Esophagus squamous epithelium (tissue), 5 donors: Measurements from ENCODE around the gene CCDC134. TPM values are rescaled to one million over a fixed set of nuclear protein-coding genes. Genes with fewer than 3 reads are reported as not detected.

Experiments
- DNase-seq: peaks from one replicate; lab custom pipeline; 2025; lab: John Stamatoyannopoulos, UW
- H3K27ac ChIP-seq, 4 donors: fragments of 200-600 bp; sonication (generic); one replicate each; pipeline ENCODE4 v1.5.1; 2016 to 2019; ENCODE audit warnings: mild to moderate bottlenecking in 1 of 4
- H3K27me3 ChIP-seq, 4 donors: fragments of 200-600 bp; sonication (generic); 1 replicate in 3 of 4; 2 replicates in 1 of 4; pipeline versions ENCODE4 v1.5.1 to v1.6.0; 2017 to 2021; ENCODE audit warnings: antibody characterized with exemption in 1 of 4
- H3K36me3 ChIP-seq, 3 donors: fragments of 200-600 bp; sonication (generic); one replicate each; pipeline ENCODE4 v1.5.1; 2016 to 2019
- H3K4me1 ChIP-seq, 3 donors: fragments of 200-600 bp; sonication (generic); one replicate each; pipeline ENCODE4 v1.5.1; 2017 to 2019
- H3K4me3 ChIP-seq, 4 donors: fragments of 200-600 bp; sonication (generic); 1 replicate in 3 of 4; 2 replicates in 1 of 4; pipeline ENCODE4 v1.5.1; 2016 to 2019; ENCODE audit warnings: mild to moderate bottlenecking in 2 of 4, moderate library complexity in 1 of 4
- H3K9me3 ChIP-seq, 3 donors: fragments of 200-600 bp; sonication (generic); one replicate each; pipeline ENCODE4 v1.5.1; 2016 to 2019
- CTCF ChIP-seq, 6 experiments: fragments of 450-650 bp in 4 of 6; fragments of 200-600 bp in 2 of 6; sonication (generic) in 2 of 6; IDR thresholded peaks; one replicate each; pipeline ENCODE4 v1.5.1; 2016 to 2019; ENCODE audit warnings: antibody characterized with exemption in 6 of 6, mild to moderate bottlenecking in 4 of 6, moderate library complexity in 4 of 6
- POLR2A ChIP-seq, 4 donors: fragments of 450-650 bp; IDR thresholded peaks; one replicate each; pipeline ENCODE4 v1.6.1; 2017; ENCODE audit warnings: antibody characterized with exemption in 4 of 4, mild to moderate bottlenecking in 4 of 4, moderate library complexity in 3 of 4
- WGBS, 2 donors: methylation state at CpG; one replicate each; pipeline ENCODE4 v1.1.5; 2018; 5-methylcytosine and 5-hydroxymethylcytosine counted together
- intact Hi-C: fragments of 100-400 bp; cut with DNase I; formaldehyde crosslinking; loops from one replicate; pipeline ENCODE4 v1.15.0; 2022
- total RNA-seq, 4 donors: library from RNA; depleted of rRNA; stranded (reverse); fragments of >200 nt; gene quantifications; one replicate each; pipeline ENCODE4 v1.1.0, GENCODE V29; 2016
- donor health status: DM: yes; HTN: yes; CAD: no.

Gene CCDC134
- total RNA-seq, 4 donors from 2014 or later = 5.1 to 9.0 (median 7.2) TPM

- no peak for DNase-seq
- H3K36me3 ChIP-seq = peaks cover 0 to 70% (median 5%) of the 10 kb centered on the region in 3 donors
- no peak for TF ChIP-seq POLR2A (IDR thresholded peaks at IDR 0.05)
- TF ChIP-seq CTCF (IDR thresholded peaks at IDR 0.05) = no peak
- intact Hi-C loops = no loop called here
- WGBS, 2 donors = 79 to 83% methylated on average over 2 to 3 of the region's 3 CpGs
- no peaks in the 10 kb centered on the region for H3K27me3 ChIP-seq
- H3K4me1 ChIP-seq = no peaks in the 10 kb centered on the region
- no peak overlapping the region for H3K4me3 ChIP-seq
- H3K9me3 ChIP-seq = no peaks in the 10 kb centered on the region
- H3K27ac ChIP-seq = no peak overlapping the region
These were observed 15.2 kb downstream of the CCDC134 start for GRCh38 chr22:41815716-41816115.

GRCh38 chr22:41816241-41816640 is 15.8 kb downstream of the CCDC134 start:
- Histone ChIP-seq H3K27ac (no peak overlapping the region), H3K36me3 (peaks cover 0 to 64% (median 5%) of the 10 kb centered on the region in 3 donors), H3K4me1 (no peaks in the 10 kb centered on the region), H3K4me3 (no peak overlapping the region), H3K27me3 (no peaks in the 10 kb centered on the region), H3K9me3 (no peaks in the 10 kb centered on the region)
- TF ChIP-seq POLR2A (IDR thresholded peaks at IDR 0.05) (no peak), CTCF (IDR thresholded peaks at IDR 0.05) (no peak)
- WGBS, 2 donors = 71 to 89% methylated on average over 1 of the region's 1 CpG
- no peak for DNase-seq
- intact Hi-C loops = no loop called here

- H3K36me3 ChIP-seq = peaks cover 0 to 58% (median 5%) of the 10 kb centered on the region in 3 donors
- no peak for DNase-seq
- TF ChIP-seq CTCF (IDR thresholded peaks at IDR 0.05) = no peak
- TF ChIP-seq POLR2A (IDR thresholded peaks at IDR 0.05) = no peak
- 82 to 100% methylated on average over 2 of the region's 2 CpGs for WGBS, 2 donors
- H3K9me3 ChIP-seq = no peaks in the 10 kb centered on the region
- no peak overlapping the region for H3K27ac ChIP-seq
- no peak overlapping the region for H3K4me3 ChIP-seq
- H3K4me1 ChIP-seq = no peaks in the 10 kb centered on the region
- no peaks in the 10 kb centered on the region for H3K27me3 ChIP-seq
- intact Hi-C loops = no loop called here
These were observed 16.4 kb downstream of the CCDC134 start for GRCh38 chr22:41816871-41817270.

- 78 to 88% methylated on average over 3 to 5 of the region's 5 CpGs for WGBS, 2 donors
- no peak overlapping the region for H3K27ac ChIP-seq
- intact Hi-C loops = no loop called here
These were observed 17.5 kb downstream of the CCDC134 start for GRCh38 chr22:41818011-41818410.

GRCh38 chr22:41818596-41818995 is 18.1 kb downstream of the CCDC134 start:
- H3K27ac ChIP-seq = no peak overlapping the region
- no peaks in the 10 kb centered on the region for H3K27me3 ChIP-seq
- peaks cover 0 to 41% (median 1%) of the 10 kb centered on the region in 3 donors for H3K36me3 ChIP-seq
- TF ChIP-seq POLR2A (IDR thresholded peaks at IDR 0.05) (no peak), CTCF (IDR thresholded peaks at IDR 0.05) (no peak)
- intact Hi-C loops = no loop called here
- 86 to 90% methylated on average over 4 to 5 of the region's 6 CpGs for WGBS, 2 donors
- DNase-seq = no peak
- no peak overlapping the region for H3K4me3 ChIP-seq
- H3K4me1 ChIP-seq = no peaks in the 10 kb centered on the region
- H3K9me3 ChIP-seq = no peaks in the 10 kb centered on the region

More at GRCh38 chr22:41818011-41818410, 17.5 kb downstream of the CCDC134 start:
- no peak for TF ChIP-seq CTCF (IDR thresholded peaks at IDR 0.05)
- TF ChIP-seq POLR2A (IDR thresholded peaks at IDR 0.05) = no peak
- H3K27me3 ChIP-seq = no peaks in the 10 kb centered on the region
- no peaks in the 10 kb centered on the region for H3K9me3 ChIP-seq
- no peak overlapping the region for H3K4me3 ChIP-seq
- peaks cover 0 to 47% (median 5%) of the 10 kb centered on the region in 3 donors for H3K36me3 ChIP-seq
- no peaks in the 10 kb centered on the region for H3K4me1 ChIP-seq
- DNase-seq = no peak
